NCI-H2107 (cell line): ENCODE results near the gene TRPM2.

ENCODE experiments used
- DNase-seq: peaks from one replicate; lab custom pipeline; 2025; lab: John Stamatoyannopoulos, UW

The TRPM2 gene

GRCh38 chr21:44322621-44323325 lies 30.6 kb upstream of the TRPM2 start:
- DNase-seq = no peak

- no peak for DNase-seq
Observed at GRCh38 chr21:44323591-44323990, 29.8 kb upstream of the TRPM2 start.

GRCh38 chr21:44324106-44324853 lies 29.1 kb upstream of the TRPM2 start:
- DNase-seq = no peak

- DNase-seq = no peak
Observed at GRCh38 chr21:44324854-44325107, 28.6 kb upstream of the TRPM2 start.

GRCh38 chr21:44325386-44326271 lies 27.8 kb upstream of the TRPM2 start:
- no peak for DNase-seq

- DNase-seq = no peak
Observed at GRCh38 chr21:44326272-44326647, 27.2 kb upstream of the TRPM2 start.

GRCh38 chr21:44326716-44327602 lies 26.5 kb upstream of the TRPM2 start:
- no peak for DNase-seq

- no peak for DNase-seq
Observed at GRCh38 chr21:44327603-44327974, 25.8 kb upstream of the TRPM2 start.

GRCh38 chr21:44328242-44328895 lies 25.1 kb upstream of the TRPM2 start:
- DNase-seq = no peak

- DNase-seq = peak; percentile 53
Observed at GRCh38 chr21:44329086-44329889, 24.1 kb upstream of the TRPM2 start.

GRCh38 chr21:44329971-44330681 lies 23.3 kb upstream of the TRPM2 start:
- no peak for DNase-seq

- DNase-seq = no peak
Observed at GRCh38 chr21:44330698-44331097, 22.7 kb upstream of the TRPM2 start.

- no peak for DNase-seq
Observed at GRCh38 chr21:44331209-44331608, 22.2 kb upstream of the TRPM2 start.

- DNase-seq = no peak
Observed at GRCh38 chr21:44331650-44332307, 21.6 kb upstream of the TRPM2 start.

- no peak for DNase-seq
Observed at GRCh38 chr21:44332383-44332782, 21.0 kb upstream of the TRPM2 start.

- DNase-seq = no peak
Observed at GRCh38 chr21:44332965-44333364, 20.5 kb upstream of the TRPM2 start.

GRCh38 chr21:44333509-44334328 lies 19.7 kb upstream of the TRPM2 start:
- DNase-seq = no peak

GRCh38 chr21:44334329-44335030 lies 18.9 kb upstream of the TRPM2 start:
- no peak for DNase-seq
